ENCODE data around the gene EYS.

The EYS gene

DNA sequence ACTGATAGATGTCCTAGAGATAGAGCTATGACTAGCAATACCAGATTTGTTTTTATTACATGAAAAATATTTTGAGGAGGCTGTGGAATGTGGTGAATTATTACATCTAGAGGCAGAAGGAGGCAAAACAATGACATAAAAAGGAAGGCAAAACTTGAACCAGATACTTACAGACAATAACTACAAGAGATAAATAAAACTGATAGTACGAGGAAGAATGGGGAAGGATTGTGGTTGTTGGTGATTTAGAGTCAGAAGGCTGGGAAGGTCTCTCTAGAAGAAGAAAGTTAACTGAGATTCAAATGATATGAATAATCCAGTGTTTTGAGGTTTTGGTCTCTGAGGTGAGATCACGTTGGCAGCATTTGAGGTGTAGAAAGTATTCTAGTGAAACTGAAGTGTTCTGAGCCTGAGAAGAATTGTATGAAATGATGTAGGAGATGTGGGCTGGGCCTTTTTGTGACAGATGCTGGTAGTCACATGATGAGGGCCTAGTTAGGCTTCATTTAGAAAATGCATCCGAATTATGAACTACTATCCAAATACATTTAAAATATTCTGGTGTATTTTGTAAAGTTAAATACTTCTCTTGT, 589.1 kb downstream of the EYS start:
- TF ChIP-seq, protein P1, sequence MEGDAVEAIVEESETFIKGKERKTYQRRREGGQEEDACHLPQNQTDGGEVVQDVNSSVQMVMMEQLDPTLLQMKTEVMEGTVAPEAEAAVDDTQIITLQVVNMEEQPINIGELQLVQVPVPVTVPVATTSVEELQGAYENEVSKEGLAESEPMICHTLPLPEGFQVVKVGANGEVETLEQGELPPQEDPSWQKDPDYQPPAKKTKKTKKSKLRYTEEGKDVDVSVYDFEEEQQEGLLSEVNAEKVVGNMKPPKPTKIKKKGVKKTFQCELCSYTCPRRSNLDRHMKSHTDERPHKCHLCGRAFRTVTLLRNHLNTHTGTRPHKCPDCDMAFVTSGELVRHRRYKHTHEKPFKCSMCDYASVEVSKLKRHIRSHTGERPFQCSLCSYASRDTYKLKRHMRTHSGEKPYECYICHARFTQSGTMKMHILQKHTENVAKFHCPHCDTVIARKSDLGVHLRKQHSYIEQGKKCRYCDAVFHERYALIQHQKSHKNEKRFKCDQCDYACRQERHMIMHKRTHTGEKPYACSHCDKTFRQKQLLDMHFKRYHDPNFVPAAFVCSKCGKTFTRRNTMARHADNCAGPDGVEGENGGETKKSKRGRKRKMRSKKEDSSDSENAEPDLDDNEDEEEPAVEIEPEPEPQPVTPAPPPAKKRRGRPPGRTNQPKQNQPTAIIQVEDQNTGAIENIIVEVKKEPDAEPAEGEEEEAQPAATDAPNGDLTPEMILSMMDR (IDR thresholded peaks at IDR 0.05; ENCODE audit: low read depth, low read length, poor library complexity, severe bottlenecking) = no peak
- no peak for TF ChIP-seq EZH2phosphoT487 (IDR thresholded peaks at IDR 0.05; ENCODE audit: borderline replicate concordance, low read length)
- H3K9me2 ChIP-seq (replicated peaks; ENCODE audit: control insufficient read depth, low read length) = no peaks in the 10 kb centered on the region
- H4K20me1 ChIP-seq (ENCODE audit: control insufficient read depth, insufficient read depth, low read depth, low read length) = no peaks in the 10 kb centered on the region
- no peak overlapping the region for H3K4me2 ChIP-seq (ENCODE audit: low read length)
- H3F3A ChIP-seq (ENCODE audit: control insufficient read depth, insufficient read depth) = no peaks in the 10 kb centered on the region
- H3K4me1 ChIP-seq (ENCODE audit: control insufficient read depth, low read length) = no peaks in the 10 kb centered on the region
- H3K27ac ChIP-seq (ENCODE audit: low read depth, low read length) = no peak overlapping the region
- no peaks in the 10 kb centered on the region for H3K79me2 ChIP-seq (ENCODE audit: control insufficient read depth, low read length)
- no peak overlapping the region for H3K4me3 ChIP-seq (ENCODE audit: low read length)
- no peaks in the 10 kb centered on the region for H3K9me3 ChIP-seq (ENCODE audit: control insufficient read depth, insufficient read depth, low read length)
- no peaks in the 10 kb centered on the region for H3K36me3 ChIP-seq (ENCODE audit: control insufficient read depth, low read length)
- H3K27me3 ChIP-seq (ENCODE audit: control insufficient read depth, low read length) = no peaks in the 10 kb centered on the region

DNA sequence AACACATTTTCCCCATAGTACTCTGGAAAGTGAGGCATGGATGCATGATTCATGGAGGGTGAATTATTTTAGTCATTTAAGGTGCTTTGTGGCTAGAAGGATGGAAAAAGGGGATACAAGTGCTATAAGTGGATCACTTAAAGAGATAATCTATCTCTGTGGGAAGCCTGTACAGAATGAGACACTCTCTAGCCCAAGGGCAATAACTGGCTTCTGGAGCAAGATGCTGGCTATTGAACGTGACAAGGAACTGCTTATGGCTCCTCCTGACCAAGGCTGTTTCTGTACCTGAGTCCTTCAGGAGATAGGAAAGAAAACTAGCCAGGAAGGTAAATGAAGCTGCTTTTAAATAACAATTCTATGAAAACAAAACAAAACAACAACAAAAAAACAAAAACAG, 590.7 kb downstream of the EYS start:
- Histone ChIP-seq H4K20me1 (ENCODE audit: control insufficient read depth, insufficient read depth, low read depth, low read length) (no peaks in the 10 kb centered on the region), H3K79me2 (ENCODE audit: control insufficient read depth, low read length) (no peaks in the 10 kb centered on the region), H3K27ac (ENCODE audit: low read depth, low read length) (no peak overlapping the region), H3K9me3 (ENCODE audit: control insufficient read depth, insufficient read depth, low read length) (no peaks in the 10 kb centered on the region), H3K4me3 (ENCODE audit: low read length) (no peak overlapping the region), H3K4me1 (ENCODE audit: control insufficient read depth, low read length) (no peaks in the 10 kb centered on the region), H3K27me3 (ENCODE audit: control insufficient read depth, low read length) (no peaks in the 10 kb centered on the region), H3K9me2 (replicated peaks; ENCODE audit: control insufficient read depth, low read length) (no peaks in the 10 kb centered on the region), H3K36me3 (ENCODE audit: control insufficient read depth, low read length) (no peaks in the 10 kb centered on the region), H3F3A (ENCODE audit: control insufficient read depth, insufficient read depth) (no peaks in the 10 kb centered on the region), H3K4me2 (ENCODE audit: low read length) (no peak overlapping the region)
- TF ChIP-seq, protein P1 (IDR thresholded peaks at IDR 0.05; ENCODE audit: low read depth, low read length, poor library complexity, severe bottlenecking) = no peak
- TF ChIP-seq EZH2phosphoT487 (IDR thresholded peaks at IDR 0.05; ENCODE audit: borderline replicate concordance, low read length) = no peak

DNA sequence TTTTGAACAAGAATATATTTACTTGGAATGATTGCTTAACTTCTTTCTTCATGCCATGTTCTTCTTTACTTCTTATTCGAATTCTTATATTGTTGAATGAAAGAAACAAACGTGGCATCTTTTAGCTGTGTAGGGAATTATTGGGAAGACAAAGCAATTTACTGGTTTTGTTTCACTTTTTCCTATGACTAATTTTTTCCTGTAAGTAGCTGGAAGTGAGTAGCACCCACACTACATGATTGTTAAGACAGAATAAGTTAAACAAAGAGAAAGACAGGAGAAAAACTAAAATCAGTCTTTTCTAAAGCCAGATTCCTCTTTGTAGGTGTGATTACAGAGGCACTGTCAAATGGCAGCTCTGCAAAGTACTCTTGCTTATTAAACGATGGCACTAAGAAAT, 593.4 kb downstream of the EYS start:
- no peak overlapping the region for H3K4me2 ChIP-seq (ENCODE audit: low read length)
- no peaks in the 10 kb centered on the region for H3K9me2 ChIP-seq (replicated peaks; ENCODE audit: control insufficient read depth, low read length)
- H3K9me3 ChIP-seq (ENCODE audit: control insufficient read depth, insufficient read depth, low read length) = no peaks in the 10 kb centered on the region
- no peak overlapping the region for H3K4me3 ChIP-seq (ENCODE audit: low read length)
- H3K27ac ChIP-seq (ENCODE audit: low read depth, low read length) = no peak overlapping the region
- no peaks in the 10 kb centered on the region for H3K36me3 ChIP-seq (ENCODE audit: control insufficient read depth, low read length)
- no peaks in the 10 kb centered on the region for H3K27me3 ChIP-seq (ENCODE audit: control insufficient read depth, low read length)
- TF ChIP-seq EZH2phosphoT487 (IDR thresholded peaks at IDR 0.05; ENCODE audit: borderline replicate concordance, low read length) = no peak
- TF ChIP-seq, protein P1 (IDR thresholded peaks at IDR 0.05; ENCODE audit: low read depth, low read length, poor library complexity, severe bottlenecking) = no peak
- H3K4me1 ChIP-seq (ENCODE audit: control insufficient read depth, low read length) = no peaks in the 10 kb centered on the region
- no peaks in the 10 kb centered on the region for H3F3A ChIP-seq (ENCODE audit: control insufficient read depth, insufficient read depth)
- H3K79me2 ChIP-seq (ENCODE audit: control insufficient read depth, low read length) = no peaks in the 10 kb centered on the region
- H4K20me1 ChIP-seq (ENCODE audit: control insufficient read depth, insufficient read depth, low read depth, low read length) = no peaks in the 10 kb centered on the region
